Hepatocyte (in vitro differentiated cells): Measurements from ENCODE around the gene SLC35B3.

ENCODE experiments used
- CTCF ChIP-seq: fragments of 200-600 bp; sonication (generic); IDR thresholded peaks from 2 replicates; pipeline ENCODE4 v1.5.1; 2016; ENCODE audit warnings: antibody characterized with exemption, mild to moderate bottlenecking; ENCODE audit not compliant: poor library complexity
- EZH2 ChIP-seq: fragments of 200-600 bp; sonication (generic); IDR thresholded peaks from 2 replicates; pipeline ENCODE4 v1.6.1; 2016; ENCODE audit warnings: antibody characterized with exemption, mild to moderate bottlenecking, borderline replicate concordance
- EZH2phosphoT487 ChIP-seq: fragments of 200-600 bp; sonication (generic); IDR thresholded peaks from one replicate; pipeline ENCODE4 v1.6.1; 2018; ENCODE audit warnings: antibody characterized with exemption, mild to moderate bottlenecking, low read depth, moderate library complexity; ENCODE audit not compliant: unreplicated experiment, severe bottlenecking

- TF ChIP-seq CTCF (no peak), EZH2 (no peak), EZH2phosphoT487 (no peak)
These were observed 1.6 kb upstream of the SLC35B3 start for GRCh38 chr6:8436966-8437365.
